SIG-M5 (cell line): ENCODE data around the gene OLFML3.
A peak's percentile ranks its signal among the peaks of the same experiment; 100 is the strongest.
"Not testable (repeated sequence)": the region's sequence is repeated elsewhere in the genome, so short reads cannot be mapped to it uniquely, and the experiment has no call there.

Source experiments
- DNase-seq: peaks from one replicate; lab custom pipeline; 2025; lab: John Stamatoyannopoulos, UW

The OLFML3 gene

GRCh38 chr1:113978863-113979702 lies at the start of gene OLFML3:
TSS of gene OLFML3 (plus strand) at chr1:113979474. CDS start at chr1:113979517, 43 bp downstream.
- DNase-seq, result no peak

DNA sequence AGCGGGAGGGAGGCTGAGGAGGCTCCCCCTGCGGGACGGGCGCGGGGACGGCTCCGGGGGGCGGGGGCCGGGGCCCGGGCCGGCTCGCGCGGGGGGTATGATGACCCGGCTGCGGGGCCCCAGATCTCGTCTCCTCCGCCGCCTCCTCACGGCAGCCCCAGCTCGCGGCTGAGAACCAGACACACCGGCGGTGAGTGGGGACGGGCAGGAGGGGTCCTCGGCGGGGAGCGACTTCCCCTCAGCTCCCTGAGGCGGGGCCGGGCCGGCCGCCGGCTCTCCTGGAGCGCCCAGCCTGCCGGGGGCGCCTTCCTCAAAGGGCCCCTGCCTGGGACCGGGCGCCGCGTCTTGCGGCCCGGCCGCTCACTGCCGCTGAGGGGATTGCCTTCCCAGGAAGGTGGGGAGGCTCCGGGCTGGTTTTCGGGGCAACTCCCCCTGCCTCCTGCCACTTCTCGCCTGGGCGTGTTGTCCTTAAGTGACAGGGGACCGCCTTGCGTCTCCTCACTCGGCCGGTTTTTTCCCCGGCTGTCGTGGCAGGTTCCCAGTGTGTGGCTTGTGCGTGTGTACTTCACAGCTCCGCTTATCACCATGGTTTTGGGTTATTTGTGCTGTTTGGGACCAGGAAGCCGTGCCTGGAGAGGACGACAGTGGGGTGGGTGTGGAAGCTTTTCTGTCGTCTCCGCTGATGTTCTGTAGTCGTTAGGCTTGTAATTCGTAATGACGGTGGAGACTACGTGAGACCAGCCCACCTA lies 49.4 kb upstream of the OLFML3 start:
- no peak for DNase-seq

GRCh38 chr1:113930499-113931161 lies 48.6 kb upstream of the OLFML3 start:
- peak; percentile 39 for DNase-seq

- no peak for DNase-seq
Observed at GRCh38 chr1:113931451-113931851, 47.8 kb upstream of the OLFML3 start.

GRCh38 chr1:113934006-113934405 lies 45.3 kb upstream of the OLFML3 start:
- DNase-seq, result no peak

GRCh38 chr1:113934511-113935055 lies 44.7 kb upstream of the OLFML3 start:
- DNase-seq, result no peak

DNA sequence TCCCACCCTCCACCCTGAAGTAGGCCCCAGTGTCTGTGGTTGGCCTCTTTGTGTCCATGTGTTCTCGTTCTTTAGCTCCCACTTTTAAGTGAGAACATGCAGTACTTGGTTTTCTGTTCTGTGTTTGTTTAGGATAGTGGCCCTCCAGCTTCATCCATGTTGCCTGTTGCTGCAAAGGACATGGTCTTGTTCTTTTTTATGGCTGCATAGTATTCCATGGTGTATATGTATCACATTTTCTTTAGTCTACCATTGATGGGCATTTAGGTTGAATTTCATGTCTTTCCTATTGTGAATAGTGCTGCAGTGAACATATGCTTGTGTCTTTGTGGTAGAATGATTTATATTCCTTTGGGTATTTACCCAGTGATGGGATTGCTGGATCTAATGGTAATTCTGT lies 44.1 kb upstream of the OLFML3 start:
- DNase-seq, result no peak

DNA sequence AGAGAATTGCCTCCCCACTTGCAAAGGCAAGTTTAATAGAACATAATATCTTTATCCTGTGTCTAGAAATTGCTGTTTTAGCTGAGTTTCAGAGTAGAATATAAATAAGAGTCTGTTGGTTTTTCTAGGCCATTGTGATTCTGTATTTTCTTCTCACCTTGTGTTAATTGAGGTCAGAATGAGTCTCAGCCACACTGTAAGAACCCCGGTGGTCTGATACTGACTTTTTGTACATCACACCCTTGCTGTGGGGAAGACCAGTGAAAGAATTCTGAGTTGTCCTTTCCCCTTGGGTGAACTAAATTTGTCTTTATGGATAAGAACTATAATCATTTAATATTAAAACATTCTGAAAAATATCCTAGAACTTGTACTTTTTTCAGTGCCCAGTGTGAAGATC lies 43.3 kb upstream of the OLFML3 start:
- DNase-seq, result no peak

- no peak for DNase-seq
Observed at GRCh38 chr1:113937146-113937545, 42.1 kb upstream of the OLFML3 start.

DNA sequence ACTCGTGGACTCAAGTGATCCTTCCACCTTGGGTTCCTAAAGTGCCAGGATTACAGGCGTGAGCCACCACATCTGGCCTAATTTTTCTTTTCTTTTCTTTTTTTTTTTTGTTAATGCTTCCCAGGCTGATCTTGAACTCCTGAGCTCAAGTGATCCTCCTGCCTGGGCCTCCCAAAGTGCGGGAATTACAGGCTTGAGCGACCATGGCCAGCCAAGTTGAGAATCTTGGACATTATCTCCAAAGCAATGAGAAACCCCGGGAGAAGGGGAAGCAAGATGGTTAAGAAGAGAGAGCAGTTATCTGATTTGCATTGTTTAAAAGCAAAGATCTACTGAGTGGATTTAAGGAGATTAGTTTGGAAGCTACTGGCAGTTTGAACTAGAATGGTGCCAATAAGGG lies 41.1 kb upstream of the OLFML3 start:
- no peak for DNase-seq

GRCh38 chr1:113940365-113941244 lies 38.7 kb upstream of the OLFML3 start:
- DNase-seq, result peak; percentile 84

GRCh38 chr1:113941245-113941559 lies 38.1 kb upstream of the OLFML3 start:
- DNase-seq, result no peak

DNA sequence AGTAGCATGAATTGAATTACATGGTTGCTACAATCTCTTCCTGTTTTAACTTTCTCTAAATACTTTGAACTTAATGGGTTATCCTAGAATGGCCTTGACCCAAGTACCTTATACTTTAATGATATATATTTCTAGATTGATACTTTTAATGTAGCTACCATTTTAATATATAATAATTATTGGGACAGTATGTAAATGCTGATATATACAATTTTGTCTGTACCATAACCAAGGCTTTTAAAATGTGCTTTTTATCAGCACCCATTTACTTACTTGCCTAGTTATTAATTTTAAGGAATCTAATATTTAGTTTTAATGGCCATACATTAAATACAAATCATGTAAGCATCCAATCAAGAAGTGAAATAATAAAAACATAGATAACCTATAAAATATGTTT lies 36.7 kb upstream of the OLFML3 start:
- DNase-seq, result no peak

GRCh38 chr1:113943028-113943811 lies 36.1 kb upstream of the OLFML3 start:
- peak; percentile 69 for DNase-seq

GRCh38 chr1:113945329-113945728 lies 33.9 kb upstream of the OLFML3 start:
- DNase-seq, result no peak

DNA sequence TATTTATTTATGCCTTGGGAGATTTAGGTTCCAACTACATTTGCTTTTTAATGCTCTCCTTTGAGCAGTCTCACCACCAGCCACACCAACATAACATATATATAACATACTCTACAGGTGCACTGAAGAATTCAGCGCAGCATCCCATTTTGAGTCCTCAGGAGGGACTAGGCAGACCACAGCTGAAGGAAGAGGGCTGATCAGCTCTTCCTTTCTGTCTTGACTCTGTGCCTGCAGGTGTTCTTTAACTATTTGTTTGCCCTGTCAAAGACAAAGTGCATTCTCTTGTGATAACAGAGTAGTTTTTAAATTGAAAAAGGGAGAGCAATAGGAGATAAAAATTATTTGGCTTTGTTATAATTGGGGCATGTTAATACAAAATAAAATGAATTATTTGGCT lies 33.2 kb upstream of the OLFML3 start:
- DNase-seq, result no peak

GRCh38 chr1:113946678-113947387 lies 32.4 kb upstream of the OLFML3 start:
- DNase-seq, result no peak

DNA sequence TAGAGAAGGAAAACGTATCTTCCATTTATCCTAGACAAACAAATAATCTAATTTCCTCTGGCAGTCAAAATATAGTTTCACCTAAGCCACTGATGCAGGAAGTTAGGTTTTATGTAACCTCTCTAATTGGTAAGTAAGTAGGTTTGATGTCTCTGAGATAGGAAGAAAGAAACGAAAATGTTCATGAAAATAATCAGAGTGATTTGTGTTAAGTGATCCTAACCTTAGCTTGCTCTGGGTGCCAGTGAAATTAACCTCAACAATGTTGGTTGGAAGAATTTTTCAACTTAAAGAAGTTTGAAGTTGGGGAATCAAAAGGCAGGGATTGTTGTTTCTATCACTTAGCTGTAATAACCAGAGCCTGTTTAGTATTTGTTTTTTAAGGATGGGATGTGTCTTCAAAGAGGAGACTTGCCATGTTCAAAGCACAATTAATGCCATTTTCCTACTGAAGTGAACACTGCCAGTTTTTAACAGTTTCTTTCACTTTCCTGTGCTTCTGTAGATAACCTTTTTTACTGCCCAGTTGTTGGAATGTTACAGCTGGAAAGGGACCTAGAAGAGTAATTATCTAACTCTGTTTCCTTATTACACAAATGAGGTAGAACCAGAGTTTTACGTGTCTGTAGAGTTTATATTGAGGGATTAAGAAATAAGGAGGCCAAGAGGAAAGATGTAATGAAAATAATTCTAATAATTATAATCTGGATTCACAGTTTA lies 31.7 kb upstream of the OLFML3 start:
- no peak for DNase-seq

GRCh38 chr1:113948151-113948550 lies 31.1 kb upstream of the OLFML3 start:
- not testable (repeated sequence) for DNase-seq
